PFSK-1 (cell line): ENCODE data around the gene PRPF6.

Experiments used
- FOXP2 ChIP-seq: optimal IDR thresholded peaks from 2 replicates; pipeline ENCODE3; 2011; ENCODE audit warnings: borderline replicate concordance, control low read depth, inconsistent platforms; ENCODE audit not compliant: insufficient read depth; ENCODE audit errors: extremely low read length, extremely low read depth
- POLR2AphosphoS5 ChIP-seq: IDR thresholded peaks from 2 replicates; pipeline ENCODE4 v1.6.1; 2012; ENCODE audit warnings: low read depth, mild to moderate bottlenecking, control low read depth, low read length, moderate library complexity
- SIN3A ChIP-seq: IDR thresholded peaks from 2 replicates; pipeline ENCODE4 v1.6.1; 2012; ENCODE audit warnings: mild to moderate bottlenecking, low read length, moderate library complexity, borderline replicate concordance; ENCODE audit not compliant: insufficient read depth
- TAF1 ChIP-seq: IDR thresholded peaks from 2 replicates; pipeline ENCODE4 v1.6.1; 2012; ENCODE audit warnings: low read length, control low read depth, borderline replicate concordance; ENCODE audit not compliant: insufficient read depth
- TF ChIP-seq, protein P1 (sequence below), 2 experiments: IDR thresholded peaks; 2 replicates each; pipeline versions ENCODE4 v1.6.1 to v1.8.0; 2011 to 2012; ENCODE audit warnings: low read depth in 2 of 2, low read length in 2 of 2, control low read depth in 1 of 2, inconsistent platforms in 1 of 2, mild to moderate bottlenecking in 1 of 2, moderate library complexity in 1 of 2; ENCODE audit not compliant: insufficient read depth in 1 of 2

The PRPF6 gene

DNA sequence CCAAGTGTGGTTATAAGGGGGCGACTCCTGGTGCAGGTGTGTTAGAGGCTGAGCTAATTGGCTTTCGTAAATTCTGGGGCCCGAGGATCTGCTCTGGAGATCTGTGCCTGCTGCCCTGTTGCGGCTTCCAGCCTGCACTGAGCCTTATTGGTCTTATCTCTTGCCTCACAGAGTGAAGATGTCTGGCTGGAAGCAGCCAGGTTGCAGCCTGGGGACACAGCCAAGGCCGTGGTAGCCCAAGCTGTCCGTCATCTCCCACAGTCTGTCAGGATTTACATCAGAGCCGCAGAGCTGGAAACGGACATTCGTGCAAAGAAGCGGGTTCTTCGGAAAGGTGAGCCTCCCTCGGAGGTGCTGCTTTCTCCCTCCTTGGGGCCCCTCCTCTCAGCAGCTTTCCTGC, 20.0 kb downstream of the PRPF6 start:
- TF ChIP-seq, protein P1, sequence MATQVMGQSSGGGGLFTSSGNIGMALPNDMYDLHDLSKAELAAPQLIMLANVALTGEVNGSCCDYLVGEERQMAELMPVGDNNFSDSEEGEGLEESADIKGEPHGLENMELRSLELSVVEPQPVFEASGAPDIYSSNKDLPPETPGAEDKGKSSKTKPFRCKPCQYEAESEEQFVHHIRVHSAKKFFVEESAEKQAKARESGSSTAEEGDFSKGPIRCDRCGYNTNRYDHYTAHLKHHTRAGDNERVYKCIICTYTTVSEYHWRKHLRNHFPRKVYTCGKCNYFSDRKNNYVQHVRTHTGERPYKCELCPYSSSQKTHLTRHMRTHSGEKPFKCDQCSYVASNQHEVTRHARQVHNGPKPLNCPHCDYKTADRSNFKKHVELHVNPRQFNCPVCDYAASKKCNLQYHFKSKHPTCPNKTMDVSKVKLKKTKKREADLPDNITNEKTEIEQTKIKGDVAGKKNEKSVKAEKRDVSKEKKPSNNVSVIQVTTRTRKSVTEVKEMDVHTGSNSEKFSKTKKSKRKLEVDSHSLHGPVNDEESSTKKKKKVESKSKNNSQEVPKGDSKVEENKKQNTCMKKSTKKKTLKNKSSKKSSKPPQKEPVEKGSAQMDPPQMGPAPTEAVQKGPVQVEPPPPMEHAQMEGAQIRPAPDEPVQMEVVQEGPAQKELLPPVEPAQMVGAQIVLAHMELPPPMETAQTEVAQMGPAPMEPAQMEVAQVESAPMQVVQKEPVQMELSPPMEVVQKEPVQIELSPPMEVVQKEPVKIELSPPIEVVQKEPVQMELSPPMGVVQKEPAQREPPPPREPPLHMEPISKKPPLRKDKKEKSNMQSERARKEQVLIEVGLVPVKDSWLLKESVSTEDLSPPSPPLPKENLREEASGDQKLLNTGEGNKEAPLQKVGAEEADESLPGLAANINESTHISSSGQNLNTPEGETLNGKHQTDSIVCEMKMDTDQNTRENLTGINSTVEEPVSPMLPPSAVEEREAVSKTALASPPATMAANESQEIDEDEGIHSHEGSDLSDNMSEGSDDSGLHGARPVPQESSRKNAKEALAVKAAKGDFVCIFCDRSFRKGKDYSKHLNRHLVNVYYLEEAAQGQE (IDR thresholded peaks at IDR 0.05; ENCODE audit: insufficient read depth in 1 of 2, low read depth in 2 of 2, low read length in 2 of 2), result no peak
- TF ChIP-seq SIN3A (no peak), FOXP2 (no peak), POLR2AphosphoS5 (no peak), TAF1 (no peak)

DNA sequence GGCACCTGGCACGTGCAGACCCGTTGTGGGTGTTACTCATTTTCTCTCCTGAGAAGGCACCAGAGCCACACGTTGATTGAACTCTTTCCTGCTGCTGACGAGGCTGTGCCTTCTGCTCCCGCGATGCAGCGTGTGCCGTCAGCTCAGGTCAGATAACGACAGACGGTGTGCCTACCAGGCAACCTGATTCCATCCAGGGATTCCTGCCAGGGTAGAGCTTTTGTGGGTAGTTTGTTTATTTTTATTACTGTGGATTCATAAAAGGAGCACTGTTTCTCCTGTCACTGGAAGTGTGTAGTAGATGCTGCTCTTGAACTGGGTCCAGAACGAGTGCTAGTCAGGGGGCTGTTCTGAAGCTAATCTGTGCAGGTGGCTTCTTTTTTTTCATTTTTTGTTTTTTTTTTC, 20.7 kb downstream of the PRPF6 start:
- TF ChIP-seq TAF1 (no peak), SIN3A (no peak), POLR2AphosphoS5 (no peak), FOXP2 (no peak)
- TF ChIP-seq, protein P1 (IDR thresholded peaks at IDR 0.05; ENCODE audit: insufficient read depth in 1 of 2, low read depth in 2 of 2, low read length in 2 of 2), result no peak

DNA sequence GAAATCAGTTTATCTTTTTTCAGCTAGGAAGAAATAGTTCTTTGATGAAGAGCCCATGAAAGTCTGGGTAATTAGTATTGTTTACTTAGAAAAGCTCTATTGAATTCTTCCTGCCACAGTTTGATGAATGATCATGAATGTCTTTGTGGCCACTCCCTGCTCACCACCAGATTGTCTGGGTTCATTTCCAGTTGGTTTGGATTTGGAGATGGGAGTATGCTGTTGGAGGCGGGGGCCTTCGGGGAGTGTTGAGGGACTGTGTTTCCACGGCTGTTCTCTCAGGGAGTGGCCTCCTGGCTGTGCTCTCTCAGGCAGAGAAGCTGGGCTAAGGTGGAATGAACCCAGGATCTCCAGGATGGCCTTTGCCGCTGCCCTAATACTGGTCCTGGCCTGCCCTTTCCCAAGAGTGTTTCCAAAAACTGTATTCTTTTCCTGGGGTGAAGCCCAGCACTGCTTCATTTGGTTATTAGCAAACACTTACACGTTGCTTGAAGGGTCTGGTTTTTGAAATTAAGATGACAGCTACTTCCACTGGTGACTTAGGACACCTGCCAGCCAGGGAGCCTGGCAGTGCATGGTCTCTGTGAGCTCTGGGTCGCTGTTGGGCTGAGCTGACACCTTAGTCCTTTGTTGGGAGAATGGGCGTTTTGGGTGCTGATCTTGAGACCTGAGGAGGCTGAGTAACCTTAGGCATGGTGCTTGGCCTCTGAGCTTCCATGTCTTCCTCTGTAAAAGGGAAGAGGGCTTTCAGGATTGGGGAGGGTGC, 23.2 kb downstream of the PRPF6 start:
- TF ChIP-seq SIN3A, result no peak
- TF ChIP-seq, protein P1 (IDR thresholded peaks at IDR 0.05; ENCODE audit: insufficient read depth in 1 of 2, low read depth in 2 of 2, low read length in 2 of 2), result no peak
- TF ChIP-seq TAF1, result no peak
- TF ChIP-seq FOXP2, result no peak

DNA sequence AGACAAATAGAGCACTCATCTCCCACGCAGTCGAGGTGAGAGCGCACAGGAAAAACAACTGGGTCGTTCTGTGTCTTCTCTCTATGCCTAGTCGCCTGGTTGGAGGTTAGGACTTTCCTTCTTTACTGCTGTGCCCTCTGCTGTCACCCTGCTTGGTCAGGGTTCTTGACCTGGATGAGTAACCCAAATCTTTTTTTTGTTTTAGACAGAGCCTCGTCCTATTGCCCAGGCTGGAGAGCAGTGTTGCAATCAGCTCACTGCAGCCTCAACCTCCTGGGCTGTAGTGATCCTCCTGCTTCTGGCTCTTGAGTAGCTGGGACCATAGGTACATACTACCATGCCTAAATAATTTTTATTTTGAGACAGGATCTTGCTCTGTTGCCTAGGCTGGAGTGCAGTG, 24.5 kb downstream of the PRPF6 start:
- TF ChIP-seq FOXP2 (no peak), POLR2AphosphoS5 (no peak), SIN3A (no peak), TAF1 (no peak)
- TF ChIP-seq, protein P1 (IDR thresholded peaks at IDR 0.05; ENCODE audit: insufficient read depth in 1 of 2, low read depth in 2 of 2, low read length in 2 of 2), result no peak
